GM19395 (cell line): ENCODE results near the gene PDE11A.

ENCODE experiments used
- ATAC-seq: cut with Tn5 transposase; IDR thresholded peaks from one replicate; pipeline ENCODE4 v1.9.1; 2021; ENCODE audit warnings: mild to moderate bottlenecking, moderate library complexity; ENCODE audit not compliant: unreplicated experiment

PDE11A gene

DNA sequence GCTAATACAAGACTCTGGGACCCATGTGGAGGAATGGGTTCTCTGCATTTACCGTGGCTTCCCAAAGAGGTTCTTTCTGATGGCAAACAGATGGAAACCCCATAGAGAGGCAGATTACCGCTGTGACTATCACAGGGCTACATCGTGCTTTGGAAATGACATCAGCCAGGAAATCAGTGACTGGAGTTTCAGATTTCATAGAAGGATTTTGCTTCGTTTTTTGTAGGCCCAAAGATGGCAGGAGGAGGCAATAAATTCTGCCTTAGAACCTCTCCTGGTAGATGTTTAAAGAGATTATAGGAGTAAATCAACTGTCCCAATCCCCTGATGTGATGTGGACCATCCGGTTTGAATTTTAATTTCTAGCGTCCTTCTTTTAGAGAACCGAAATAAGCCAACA, 465.9 kb downstream of the PDE11A start:
- no peak for ATAC-seq

- no peak for ATAC-seq
These were observed 468.1 kb downstream of the PDE11A start for GRCh38 chr2:177604271-177605065.

DNA sequence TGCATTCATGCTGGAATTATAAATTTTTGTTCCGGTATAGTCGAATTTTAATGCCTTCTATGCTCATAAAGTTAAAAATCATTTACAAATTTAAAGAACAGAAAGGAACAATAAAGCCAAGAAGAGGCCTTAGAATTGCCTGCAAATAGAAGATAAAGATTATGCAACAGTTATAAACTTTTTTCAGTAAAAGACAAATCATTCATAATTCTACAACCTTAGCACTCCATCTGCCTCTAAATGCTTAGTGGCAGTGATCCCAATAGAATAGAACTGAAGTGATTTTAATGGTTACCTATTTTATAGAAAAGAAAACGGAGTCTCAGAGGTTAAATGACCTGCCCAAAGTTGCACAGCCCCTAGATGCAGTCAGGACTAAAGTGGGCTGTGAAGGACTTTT, 468.8 kb downstream of the PDE11A start:
- no peak for ATAC-seq

- ATAC-seq = no peak
These were observed 469.4 kb downstream of the PDE11A start for GRCh38 chr2:177603181-177603580.

DNA sequence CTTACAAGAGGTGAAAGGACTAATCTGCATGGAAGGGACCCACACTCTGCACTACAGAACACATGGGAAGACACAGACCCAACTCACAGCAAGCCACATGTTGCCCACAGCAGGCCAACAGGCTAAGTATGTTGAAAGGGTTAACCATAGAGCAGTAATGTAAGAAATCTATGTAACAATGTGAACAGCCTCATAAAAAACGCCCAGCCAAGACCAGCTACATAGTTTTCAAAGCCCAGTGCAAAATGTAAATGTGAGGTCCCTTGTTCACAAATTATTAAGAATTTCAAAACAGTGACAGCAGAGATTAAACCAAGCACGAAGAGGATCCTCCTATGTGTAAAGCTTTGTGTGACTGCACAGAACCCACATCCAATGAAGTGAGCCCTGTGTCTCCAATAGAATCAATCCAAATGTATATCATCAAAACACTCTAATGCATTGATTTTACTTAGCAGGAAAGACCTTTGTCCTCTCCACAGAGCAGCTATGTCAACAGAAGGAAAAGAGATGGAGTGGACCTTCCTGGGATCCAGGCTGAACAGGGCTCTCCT, 469.9 kb downstream of the PDE11A start:
- no peak for ATAC-seq

DNA sequence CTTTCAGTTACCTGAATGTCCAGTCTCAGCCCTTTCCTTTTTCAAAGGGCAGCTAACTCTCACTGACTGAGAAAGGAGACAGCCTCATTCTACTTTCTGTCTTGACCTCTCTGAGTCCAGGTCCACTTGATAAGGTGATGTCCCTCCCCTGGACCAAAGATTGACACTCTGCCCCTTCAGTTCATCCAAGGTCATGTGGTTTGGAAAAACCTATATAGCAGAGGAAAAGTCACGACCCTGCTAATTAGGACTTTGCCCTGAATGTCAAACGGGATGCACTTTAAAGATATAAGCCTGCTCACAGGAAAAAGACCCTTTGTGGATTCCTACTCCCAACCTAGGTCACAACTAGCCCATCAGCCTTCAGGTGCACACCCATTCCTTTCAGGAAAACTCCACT, 471.7 kb downstream of the PDE11A start:
- no peak for ATAC-seq

DNA sequence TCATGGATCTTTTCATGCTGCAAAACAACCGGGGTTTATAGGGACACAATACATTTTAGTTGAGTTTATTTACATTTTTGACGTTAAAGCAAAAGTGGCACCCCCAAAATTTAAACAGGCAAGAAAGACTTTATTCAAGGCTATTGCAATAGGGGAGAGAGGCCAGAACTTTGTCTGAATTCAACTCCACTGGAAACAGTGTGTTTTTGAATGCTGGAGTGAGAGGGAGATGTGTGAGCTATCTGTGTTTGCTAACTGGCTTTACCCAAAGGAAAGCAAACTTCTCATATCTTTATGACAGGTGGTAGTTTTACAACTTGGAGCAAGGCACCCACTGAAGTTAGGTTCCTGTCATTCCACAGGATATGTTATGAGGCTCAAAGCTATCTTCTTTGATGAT, 472.6 kb downstream of the PDE11A start:
- no peak for ATAC-seq

DNA sequence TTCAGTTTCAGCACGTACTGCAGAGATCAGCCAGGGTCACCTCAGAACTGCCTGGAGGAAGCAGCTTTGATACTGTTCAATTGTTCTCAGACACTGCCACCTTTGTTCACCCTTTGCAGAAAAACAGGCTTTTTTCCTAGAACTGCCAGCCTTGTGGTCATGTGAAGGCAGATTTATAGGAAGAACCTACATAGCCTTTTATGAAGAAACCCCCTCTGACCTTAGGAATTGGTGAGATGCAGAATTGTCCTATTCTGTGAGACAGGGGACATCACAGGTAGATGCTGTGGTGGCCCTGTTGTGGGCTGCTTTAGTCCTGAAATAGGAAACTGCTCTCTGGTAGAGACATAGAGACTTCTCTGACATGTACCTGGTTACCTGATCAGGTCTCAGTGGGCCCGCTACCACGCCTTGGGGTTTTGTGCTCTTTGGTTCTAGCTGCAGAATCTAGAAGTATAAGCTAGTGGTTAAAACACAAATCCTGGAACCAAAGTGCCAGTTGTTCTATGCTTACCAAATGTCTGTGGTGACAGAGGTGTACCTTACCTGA, 473.4 kb downstream of the PDE11A start:
- ATAC-seq = no peak

- ATAC-seq = no peak
These were observed 474.0 kb downstream of the PDE11A start for GRCh38 chr2:177598326-177599138.

DNA sequence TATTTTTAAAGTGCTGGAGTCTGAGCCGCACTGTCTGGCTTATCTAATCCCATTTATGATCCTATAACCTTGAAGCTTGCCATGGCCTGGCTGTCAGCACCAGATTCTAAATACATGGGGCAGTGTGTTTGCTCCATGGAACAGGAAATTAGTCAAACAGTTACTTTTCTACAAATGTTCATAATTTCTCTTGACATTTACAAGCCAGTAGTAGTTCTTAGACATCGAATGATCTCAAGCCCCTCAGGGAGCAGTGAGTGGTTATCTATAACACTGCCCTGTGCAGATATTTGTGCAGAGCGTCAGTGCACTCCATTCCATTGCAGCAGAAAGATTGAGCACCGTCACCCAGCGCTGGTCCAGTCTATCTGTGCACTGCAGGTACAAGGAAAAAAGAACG, 474.8 kb downstream of the PDE11A start:
- ATAC-seq = no peak

DNA sequence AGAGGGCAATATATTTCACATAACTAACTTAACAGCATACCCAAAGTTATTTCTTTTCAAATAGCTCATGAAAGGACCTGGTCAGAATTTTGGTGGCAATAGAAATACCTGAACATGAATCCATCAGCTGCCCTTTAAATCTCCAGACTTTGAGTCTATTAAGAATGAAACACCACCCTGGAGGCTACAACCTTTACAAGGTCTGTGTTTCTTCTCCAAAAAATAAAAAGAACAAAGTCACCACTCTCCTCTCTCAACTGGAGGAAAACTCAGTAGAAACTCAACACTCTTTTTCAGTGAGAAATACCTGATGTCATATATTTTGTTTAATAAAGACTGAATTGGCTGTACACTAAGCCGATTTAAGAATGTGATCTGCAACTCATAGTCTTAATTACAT, 475.7 kb downstream of the PDE11A start:
- ATAC-seq = no peak

DNA sequence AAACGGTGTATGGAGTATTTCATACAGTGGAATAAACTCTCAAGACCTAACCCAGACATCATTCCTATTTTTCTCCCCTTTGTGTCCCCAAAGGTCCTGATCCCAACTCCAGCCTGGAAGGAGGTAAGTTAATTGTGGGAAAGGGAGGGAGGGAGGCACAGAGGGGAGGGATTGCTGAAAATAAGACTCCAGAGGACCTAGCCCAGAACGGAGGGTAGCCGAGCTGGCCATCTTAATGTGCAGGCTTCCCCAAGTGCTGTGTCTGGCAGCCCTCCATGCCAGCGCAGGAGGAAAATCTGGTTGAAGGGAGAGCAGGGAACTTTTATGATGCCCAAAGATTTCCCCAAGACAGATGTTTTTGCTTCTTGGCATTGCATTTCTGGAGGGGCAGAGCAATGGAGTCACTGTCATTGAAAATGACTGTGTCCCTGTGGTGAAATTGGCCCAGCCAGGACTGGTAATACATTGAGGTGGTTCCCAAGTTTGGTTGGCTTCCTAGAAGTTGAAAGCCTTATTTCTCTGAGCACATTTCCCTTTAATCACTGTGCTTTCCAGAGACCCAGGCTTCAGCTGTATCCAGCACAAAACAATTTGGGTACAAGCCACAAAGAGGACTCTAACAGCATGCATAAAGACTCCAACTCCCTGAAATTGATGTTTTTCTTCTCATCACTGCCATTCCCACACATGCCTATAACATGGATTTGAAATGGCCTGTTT, 477.3 kb downstream of the PDE11A start:
- no peak for ATAC-seq

- no peak for ATAC-seq
These were observed 479.2 kb downstream of the PDE11A start for GRCh38 chr2:177593402-177593801.

GRCh38 chr2:177592945-177593344, 479.6 kb downstream of the PDE11A start:
- ATAC-seq = no peak

DNA sequence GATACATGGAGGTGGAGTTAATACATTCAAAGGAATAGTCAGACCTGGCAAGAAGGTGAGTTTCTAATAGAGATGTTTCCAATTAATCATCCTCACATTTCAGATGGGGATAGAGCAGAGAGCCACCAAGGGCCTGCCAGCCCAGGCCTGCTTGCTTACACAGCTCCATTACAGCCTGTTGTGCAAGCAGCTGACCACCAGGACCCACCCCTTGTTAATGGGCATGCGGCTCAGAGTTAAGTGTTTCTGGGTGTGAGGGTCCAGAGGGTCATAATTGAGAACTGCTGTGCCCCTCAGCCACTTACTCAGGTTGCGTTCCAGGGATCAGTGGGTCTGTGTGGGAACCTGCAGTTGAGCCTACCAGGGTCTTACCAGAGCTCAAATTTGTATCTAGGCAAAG, 480.2 kb downstream of the PDE11A start:
- ATAC-seq = no peak

GRCh38 chr2:177589186-177589585, 483.4 kb downstream of the PDE11A start:
- no peak for ATAC-seq

- ATAC-seq = no peak
These were observed 483.9 kb downstream of the PDE11A start for GRCh38 chr2:177588671-177589070.

- no peak for ATAC-seq
These were observed 485.2 kb downstream of the PDE11A start for GRCh38 chr2:177587371-177587770.

DNA sequence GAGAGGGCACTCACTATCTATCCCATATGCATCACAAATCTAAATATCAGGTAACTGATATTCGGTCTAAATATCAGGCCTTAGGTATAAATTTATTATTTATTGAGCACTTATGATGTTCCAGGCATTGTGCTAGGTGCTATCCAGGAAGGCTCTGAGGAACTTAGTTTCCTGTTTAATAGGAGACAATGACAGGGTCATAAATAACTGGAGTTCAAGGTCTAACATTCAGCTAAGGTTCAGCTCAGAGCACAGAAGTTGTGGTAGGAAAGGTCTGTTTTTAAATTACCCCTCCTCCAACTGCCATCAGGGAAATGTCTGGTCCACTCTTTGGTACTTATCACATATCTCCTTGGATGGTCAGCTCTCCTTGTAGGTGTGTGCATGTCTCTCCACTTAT, 486.4 kb downstream of the PDE11A start:
- ATAC-seq = no peak

DNA sequence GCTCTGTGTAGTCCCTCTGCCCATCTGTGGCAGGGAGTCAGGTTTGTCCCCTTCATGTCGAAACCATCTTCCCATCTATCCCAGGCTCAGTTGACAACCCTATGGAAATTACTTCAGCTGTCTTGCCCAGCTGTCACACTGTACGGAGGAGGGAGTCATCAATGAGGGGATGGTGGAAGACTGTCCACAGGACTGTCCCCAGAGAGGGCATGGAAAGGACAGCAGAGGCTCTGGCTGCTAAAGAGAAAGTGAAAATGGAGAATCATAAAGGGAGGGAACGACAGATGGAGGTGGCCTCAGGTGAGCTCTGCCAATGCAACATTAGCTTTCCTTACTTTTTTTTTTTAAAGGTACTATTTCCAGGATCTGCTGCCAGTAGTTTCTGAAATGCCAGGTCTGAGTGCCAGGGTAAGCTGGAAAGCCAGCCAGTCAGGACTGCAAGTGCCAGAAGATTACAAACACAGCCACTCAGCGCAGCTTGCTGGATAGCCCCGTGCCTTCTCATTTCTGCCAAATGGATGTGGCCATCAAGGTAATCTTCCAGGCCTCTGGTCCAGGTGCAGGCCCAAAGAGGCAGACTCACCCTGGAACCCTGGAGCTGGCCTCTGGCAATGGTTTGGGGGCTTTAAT, 487.2 kb downstream of the PDE11A start:
- ATAC-seq = no peak
